T-cell (primary cell): Measurements from ENCODE around the gene KRT77. TPM values are rescaled to one million over a fixed set of nuclear protein-coding genes. Genes with fewer than 3 reads are reported as not detected.
"Not testable (repeated sequence)": the region's sequence is repeated elsewhere in the genome, so short reads cannot be mapped to it uniquely, and the experiment has no call there.

Source experiments
- ATAC-seq, 4 experiments: fragments of 200-7000 bp in 3 of 4; fragments of 150-1000 bp in 1 of 4; cut with Tn5 transposase; replicated peaks in 1 of 4; 1 replicate in 3 of 4; 2 replicates in 1 of 4; pipeline ENCODE4 v1.10.0; 2021; ENCODE audit warnings: moderate library complexity in 3 of 4, mild to moderate bottlenecking in 2 of 4, moderate number of reproducible peaks in 1 of 4
- CTCF ChIA-PET, 2 donors: fragments of 300-600 bp; sonication (Branson Sonifier 250); formaldehyde crosslinking; loops; one replicate each; lab custom pipeline; 2022; ENCODE audit warnings: antibody characterized with exemption in 2 of 2; lab: Charles Lee
- POLR2A ChIA-PET, 2 donors: fragments of 300-600 bp; sonication (Branson Sonifier 250); formaldehyde crosslinking; loops; one replicate each; lab custom pipeline; 2022; ENCODE audit warnings: antibody characterized with exemption in 2 of 2; lab: Charles Lee
- DNase-seq, 35 experiments: peaks; one replicate each; pipeline versions ENCODE4 v3.0.0 to v3.0.0-alpha.2; 2013 to 2023
- H3K27ac ChIP-seq: one replicate; pipeline ENCODE4 v1.5.1; 2013; ENCODE audit warnings: low read length
- H3K27me3 ChIP-seq, 2 experiments: replicated peaks in 1 of 2; 1 replicate in 1 of 2; 2 replicates in 1 of 2; pipeline versions ENCODE4 v1.6.1 to v1.7.0; 2013; ENCODE audit warnings: low read length in 1 of 2, mixed read lengths in 1 of 2; ENCODE audit not compliant: control insufficient read depth in 2 of 2, insufficient read depth in 2 of 2; ENCODE audit errors: extremely low read depth in 1 of 2
- H3K36me3 ChIP-seq, 2 donors: 1 replicate in 1 of 2; 2 replicates in 1 of 2; pipeline versions ENCODE4 v1.6.1 to v1.7.0; 2013; ENCODE audit warnings: low read length in 1 of 2; ENCODE audit not compliant: control insufficient read depth in 2 of 2, insufficient read depth in 1 of 2; ENCODE audit errors: extremely low read depth in 1 of 2
- H3K4me1 ChIP-seq, 2 experiments: 1 replicate in 1 of 2; 2 replicates in 1 of 2; pipeline versions ENCODE4 v1.6.1 to v1.7.0; 2013; ENCODE audit warnings: low read length in 2 of 2, mixed read lengths in 1 of 2; ENCODE audit not compliant: insufficient read depth in 2 of 2, control insufficient read depth in 1 of 2; ENCODE audit errors: extremely low read depth in 1 of 2
- H3K4me3 ChIP-seq, 2 donors: 1 replicate in 1 of 2; 2 replicates in 1 of 2; pipeline versions ENCODE4 v1.5.1 to v1.7.0; 2013; ENCODE audit warnings: mild to moderate bottlenecking in 2 of 2, low read length in 1 of 2, moderate library complexity in 1 of 2; ENCODE audit not compliant: control insufficient read depth in 1 of 2; ENCODE audit errors: extremely low read depth in 1 of 2
- H3K9me3 ChIP-seq: 2 replicates; pipeline ENCODE4 v1.7.0; 2013
- H3K27ac Mint-ChIP-seq, 2 donors: one replicate each; pipeline ENCODE4 v1.8.0; 2020 to 2021; ENCODE audit warnings: mild to moderate bottlenecking in 2 of 2, mixed read lengths in 2 of 2
- H3K27me3 Mint-ChIP-seq, 2 donors: one replicate each; pipeline ENCODE4 v1.8.0; 2021 to 2022; ENCODE audit warnings: mixed read lengths in 2 of 2
- H3K36me3 Mint-ChIP-seq: one replicate; pipeline ENCODE4 v1.8.0; 2021; ENCODE audit warnings: mixed read lengths
- H3K4me1 Mint-ChIP-seq, 3 donors: one replicate each; pipeline ENCODE4 v1.8.0; 2020 to 2022; ENCODE audit warnings: mixed read lengths in 3 of 3, mild to moderate bottlenecking in 1 of 3
- H3K4me3 Mint-ChIP-seq, 3 donors: one replicate each; pipeline ENCODE4 v1.8.0; 2020 to 2022; ENCODE audit warnings: mild to moderate bottlenecking in 3 of 3, mixed read lengths in 3 of 3, moderate library complexity in 3 of 3
- H3K9me3 Mint-ChIP-seq, 3 donors: one replicate each; pipeline ENCODE4 v1.8.0; 2020 to 2022; ENCODE audit warnings: mixed read lengths in 3 of 3
- WGBS: methylation state at CpG from one replicate; pipeline ENCODE4 v1.1.5; 2013; ENCODE audit warnings: missing lambda C conversion rate; ENCODE audit not compliant: insufficient coverage; 5-methylcytosine and 5-hydroxymethylcytosine counted together
- total RNA-seq, 35 experiments: library from RNA in 6 of 35; stranded (reverse) in 6 of 35; fragments of 120-200 nt in 1 of 35; gene quantifications; one replicate each; pipeline versions ENCODE4 v1.2.1 to v1.2.4 and lab custom pipeline; 2013 to 2026

KRT77 gene
- total RNA-seq, result not detected
- not detected for total RNA-seq (2013)
- total RNA-seq (lab: John Stamatoyannopoulos, UW), result 0 to 0.37 (median 0.05) reads per million in 29 experiments

GRCh38 chr12:52703424-52703823 is at the start of gene KRT77:
Gene KRT77 (minus strand): TSS chr12:52703524. CDS start chr12:52703434, 90 bp downstream.
- no peak within 1 kb of the TSS for H3K27ac Mint-ChIP-seq
- peaks cover 8 to 9% of the 10 kb centered on the region in 2 donors for H3K27me3 Mint-ChIP-seq
- Histone ChIP-seq H3K4me1 (peaks cover 6 to 8% of the 10 kb centered on the region in 2 experiments), H3K36me3 (no peaks in the 10 kb centered on the region), H3K27me3 (peaks cover 0 to 25% of the 10 kb centered on the region in 2 experiments), H3K9me3 (no peaks in the 10 kb centered on the region), H3K27ac (no peak within 1 kb of the TSS), H3K4me3 (no peak within 1 kb of the TSS)
- 20% methylated on average over 1 of the region's 2 CpGs for WGBS
- POLR2A ChIA-PET, result no interaction called here
- peaks cover 14 to 17% (median 14%) of the 10 kb centered on the region in 3 donors for H3K4me1 Mint-ChIP-seq
- ATAC-seq, result no peak
- H3K4me3 Mint-ChIP-seq, result no peak within 1 kb of the TSS
- no peaks in the 10 kb centered on the region for H3K9me3 Mint-ChIP-seq
- no peak for DNase-seq
- CTCF ChIA-PET, result no interaction called here
- no peaks in the 10 kb centered on the region for H3K36me3 Mint-ChIP-seq

- H3K27ac Mint-ChIP-seq, result no peak overlapping the region
- H3K4me1 ChIP-seq, result peaks cover 4 to 9% of the 10 kb centered on the region in 2 experiments
Measured at GRCh38 chr12:52752516-52752915, 49.2 kb upstream of the KRT77 start.

GRCh38 chr12:52751795-52752194 is 48.5 kb upstream of the KRT77 start:
- Histone ChIP-seq H3K4me3 (no peak overlapping the region), H3K9me3 (no peaks in the 10 kb centered on the region), H3K4me1 (peaks cover 4 to 9% of the 10 kb centered on the region in 2 experiments), H3K27ac (no peak overlapping the region), H3K36me3 (no peaks in the 10 kb centered on the region), H3K27me3 (peaks cover 0 to 21% of the 10 kb centered on the region in 2 experiments)
- Mint-ChIP-seq H3K36me3 (no peaks in the 10 kb centered on the region), H3K27me3 (peaks cover 3 to 7% of the 10 kb centered on the region in 2 donors), H3K4me1 (peaks cover 11 to 18% (median 12%) of the 10 kb centered on the region in 3 donors), H3K4me3 (no peak overlapping the region), H3K9me3 (no peaks in the 10 kb centered on the region), H3K27ac (no peak overlapping the region)
- DNase-seq, result no peak
- ATAC-seq, result no peak
- ChIA-PET CTCF (no interaction called here), POLR2A (no interaction called here)

More at GRCh38 chr12:52752516-52752915, 49.2 kb upstream of the KRT77 start:
- H3K27ac ChIP-seq, result no peak overlapping the region
- no peaks in the 10 kb centered on the region for H3K9me3 ChIP-seq
- Mint-ChIP-seq H3K4me3 (no peak overlapping the region), H3K36me3 (no peaks in the 10 kb centered on the region), H3K9me3 (no peaks in the 10 kb centered on the region), H3K4me1 (peaks cover 11 to 18% (median 12%) of the 10 kb centered on the region in 3 donors), H3K27me3 (peaks cover 3 to 7% of the 10 kb centered on the region in 2 donors)
- ChIA-PET CTCF (no interaction called here), POLR2A (no interaction called here)
- H3K4me3 ChIP-seq, result no peak overlapping the region
- ATAC-seq, result no peak
- no peaks in the 10 kb centered on the region for H3K36me3 ChIP-seq
- peaks cover 0 to 21% of the 10 kb centered on the region in 2 experiments for H3K27me3 ChIP-seq
- 89% methylated on average over 2 of the region's 2 CpGs for WGBS
- no peak for DNase-seq

GRCh38 chr12:52750532-52750931 is 47.2 kb upstream of the KRT77 start:
- H3K27ac ChIP-seq, DNase-seq, H3K4me3 ChIP-seq, ATAC-seq, POLR2A ChIA-PET, CTCF ChIA-PET, H3K9me3 Mint-ChIP-seq, H3K27me3 Mint-ChIP-seq, H3K4me3 Mint-ChIP-seq, H3K4me1 ChIP-seq, H3K36me3 ChIP-seq, H3K9me3 ChIP-seq, H3K36me3 Mint-ChIP-seq, H3K27ac Mint-ChIP-seq: not testable (repeated sequence)
- WGBS, result no CpG with 5 or more reads among the region's 3 CpGs
- H3K27me3 ChIP-seq, result peaks cover 0 to 24% of the 10 kb centered on the region in 2 experiments
- H3K4me1 Mint-ChIP-seq, result peaks cover 11 to 18% (median 12%) of the 10 kb centered on the region in 3 donors

GRCh38 chr12:52749827-52750226 is 46.5 kb upstream of the KRT77 start:
- H3K27ac ChIP-seq, result no peak overlapping the region
- H3K36me3 Mint-ChIP-seq, result no peaks in the 10 kb centered on the region
- no peaks in the 10 kb centered on the region for H3K36me3 ChIP-seq
- POLR2A ChIA-PET, result no interaction called here
- H3K27me3 Mint-ChIP-seq, result peaks cover 3% of the 10 kb centered on the region in 2 donors
- H3K9me3 ChIP-seq, result no peaks in the 10 kb centered on the region
- peaks cover 11 to 18% (median 12%) of the 10 kb centered on the region in 3 donors for H3K4me1 Mint-ChIP-seq
- no peaks in the 10 kb centered on the region for H3K9me3 Mint-ChIP-seq
- CTCF ChIA-PET, result no interaction called here
- H3K27me3 ChIP-seq, result peaks cover 0 to 18% of the 10 kb centered on the region in 2 experiments
- no peak for ATAC-seq
- no peak overlapping the region for H3K27ac Mint-ChIP-seq
- H3K4me1 ChIP-seq, result peaks cover 4 to 9% of the 10 kb centered on the region in 2 experiments
- no peak overlapping the region for H3K4me3 ChIP-seq
- no peak for DNase-seq
- H3K4me3 Mint-ChIP-seq, result no peak overlapping the region
- WGBS, result 76% methylated on average over 2 of the region's 3 CpGs

- peaks cover 11 to 18% (median 12%) of the 10 kb centered on the region in 3 donors for H3K4me1 Mint-ChIP-seq
- POLR2A ChIA-PET, result no interaction called here
- DNase-seq, result peak in 1 of 35 experiments; percentile 10
Measured at GRCh38 chr12:52748578-52748977, 45.3 kb upstream of the KRT77 start.

More at GRCh38 chr12:52748578-52748977, 45.3 kb upstream of the KRT77 start:
- Mint-ChIP-seq H3K27ac (no peak overlapping the region), H3K27me3 (peaks cover 2 to 7% of the 10 kb centered on the region in 2 donors), H3K9me3 (no peaks in the 10 kb centered on the region), H3K4me3 (no peak overlapping the region), H3K36me3 (no peaks in the 10 kb centered on the region)
- Histone ChIP-seq H3K4me3 (no peak overlapping the region), H3K27ac (no peak overlapping the region), H3K27me3 (peaks cover 0 to 13% of the 10 kb centered on the region in 2 experiments), H3K4me1 (peaks cover 4 to 9% of the 10 kb centered on the region in 2 experiments), H3K9me3 (no peaks in the 10 kb centered on the region), H3K36me3 (no peaks in the 10 kb centered on the region)
- CTCF ChIA-PET, result no interaction called here
- peak in 1 of 4 experiments; percentile 47 for ATAC-seq
- 9% methylated on average over 12 of the region's 14 CpGs for WGBS
